ENCODE data around the gene SMPD3.

SMPD3 gene

GRCh38 chr16:68357521-68357922, 90.8 kb downstream of the SMPD3 start:
- no peak for DNase-seq (ENCODE audit: low read depth, low spot score)

- DNase-seq (ENCODE audit: low read depth, low spot score): no peak
Observed at GRCh38 chr16:68356919-68357286, 91.4 kb downstream of the SMPD3 start.

- no peak for DNase-seq (ENCODE audit: low read depth, low spot score)
Observed at GRCh38 chr16:68356249-68356918, 91.9 kb downstream of the SMPD3 start.

- DNase-seq (ENCODE audit: low read depth, low spot score): no peak
Observed at GRCh38 chr16:68355447-68356248, 92.7 kb downstream of the SMPD3 start.

- DNase-seq (ENCODE audit: low read depth, low spot score): no peak
Observed at GRCh38 chr16:68354816-68355215, 93.5 kb downstream of the SMPD3 start.

GRCh38 chr16:68353366-68353765, 94.9 kb downstream of the SMPD3 start:
- DNase-seq (ENCODE audit: low read depth, low spot score): no peak

GRCh38 chr16:68351991-68352431, 96.3 kb downstream of the SMPD3 start:
- DNase-seq (ENCODE audit: low read depth, low spot score): no peak

- DNase-seq (ENCODE audit: low read depth, low spot score): no peak
Observed at GRCh38 chr16:68351463-68351862, 96.8 kb downstream of the SMPD3 start.

- no peak for DNase-seq (ENCODE audit: low read depth, low spot score)
Observed at GRCh38 chr16:68350813-68351350, 97.4 kb downstream of the SMPD3 start.

GRCh38 chr16:68349838-68350410, 98.4 kb downstream of the SMPD3 start:
- no peak for DNase-seq (ENCODE audit: low read depth, low spot score)

- no peak for DNase-seq (ENCODE audit: low read depth, low spot score)
Observed at GRCh38 chr16:68348639-68349445, 99.5 kb downstream of the SMPD3 start.

GRCh38 chr16:68347605-68348004, 100.7 kb downstream of the SMPD3 start:
- DNase-seq (ENCODE audit: low read depth, low spot score): no peak

GRCh38 chr16:68346892-68347480, 101.3 kb downstream of the SMPD3 start:
- DNase-seq (ENCODE audit: low read depth, low spot score): no peak

- DNase-seq (ENCODE audit: low read depth, low spot score): no peak
Observed at GRCh38 chr16:68345958-68346635, 102.2 kb downstream of the SMPD3 start.

GRCh38 chr16:68345351-68345810, 102.9 kb downstream of the SMPD3 start:
- DNase-seq (ENCODE audit: low read depth, low spot score): no peak

GRCh38 chr16:68344252-68344651, 104.1 kb downstream of the SMPD3 start:
- DNase-seq (ENCODE audit: low read depth, low spot score): no peak

- no peak for DNase-seq (ENCODE audit: low read depth, low spot score)
Observed at GRCh38 chr16:68343137-68343536, 105.2 kb downstream of the SMPD3 start.

GRCh38 chr16:68342620-68343019, 105.7 kb downstream of the SMPD3 start:
- no peak for DNase-seq (ENCODE audit: low read depth, low spot score)

- no peak for DNase-seq (ENCODE audit: low read depth, low spot score)
Observed at GRCh38 chr16:68339214-68339613, 109.1 kb downstream of the SMPD3 start.

- no peak for DNase-seq (ENCODE audit: low read depth, low spot score)
Observed at GRCh38 chr16:68338326-68339119, 109.8 kb downstream of the SMPD3 start.
